Right hindlimb (tissue), 1 donor: Measurements from ENCODE around the gene GSTA1.
"Not testable (repeated sequence)": the region's sequence is repeated elsewhere in the genome, so short reads cannot be mapped to it uniquely, and the experiment has no call there.

Experiments used
- DNase-seq: peaks from one replicate; pipeline ENCODE4 v3.0.0-alpha.2; 2018

GSTA1 gene

GRCh38 chr6:52802806-52803205 lies 810 bp downstream of the GSTA1 start:
- no peak for DNase-seq

GRCh38 chr6:52801188-52801841 lies 2.3 kb downstream of the GSTA1 start:
- DNase-seq, result no peak

- not testable (repeated sequence) for DNase-seq
Measured at GRCh38 chr6:52799272-52799671, 4.3 kb downstream of the GSTA1 start.

- DNase-seq, result not testable (repeated sequence)
Measured at GRCh38 chr6:52794366-52794765, 9.2 kb downstream of the GSTA1 start.

GRCh38 chr6:52790861-52791260 lies 12.8 kb downstream of the GSTA1 start:
- no peak for DNase-seq

- not testable (repeated sequence) for DNase-seq
Measured at GRCh38 chr6:52789658-52790057, 14.0 kb downstream of the GSTA1 start.

GRCh38 chr6:52788478-52788877 lies 15.1 kb downstream of the GSTA1 start:
- no peak for DNase-seq

- DNase-seq, result no peak
Measured at GRCh38 chr6:52787917-52788316, 15.7 kb downstream of the GSTA1 start.

- DNase-seq, result no peak
Measured at GRCh38 chr6:52786249-52786956, 17.2 kb downstream of the GSTA1 start.

- not testable (repeated sequence) for DNase-seq
Measured at GRCh38 chr6:52782696-52783274, 20.8 kb downstream of the GSTA1 start.

- DNase-seq, result not testable (repeated sequence)
Measured at GRCh38 chr6:52782209-52782608, 21.4 kb downstream of the GSTA1 start.

- no peak for DNase-seq
Measured at GRCh38 chr6:52779237-52779636, 24.4 kb downstream of the GSTA1 start.

- not testable (repeated sequence) for DNase-seq
Measured at GRCh38 chr6:52776711-52777351, 26.8 kb downstream of the GSTA1 start.

- DNase-seq, result not testable (repeated sequence)
Measured at GRCh38 chr6:52769399-52769798, 34.2 kb downstream of the GSTA1 start.

- DNase-seq, result not testable (repeated sequence)
Measured at GRCh38 chr6:52767658-52768057, 36.0 kb downstream of the GSTA1 start.

GRCh38 chr6:52763322-52763916 lies 40.2 kb downstream of the GSTA1 start, which contains the start of gene GSTA2:
GSTA2 (minus strand) TSS chr6:52763475; CDS start chr6:52757947, 5,528 bp downstream.
- DNase-seq, result not testable (repeated sequence)

GRCh38 chr6:52761673-52762491 lies 41.7 kb downstream of the GSTA1 start:
- not testable (repeated sequence) for DNase-seq

- DNase-seq, result no peak
Measured at GRCh38 chr6:52760105-52760765, 43.4 kb downstream of the GSTA1 start.

- no peak for DNase-seq
Measured at GRCh38 chr6:52759085-52759484, 44.5 kb downstream of the GSTA1 start.

- DNase-seq, result not testable (repeated sequence)
Measured at GRCh38 chr6:52757651-52758338, 45.8 kb downstream of the GSTA1 start.

- DNase-seq, result no peak
Measured at GRCh38 chr6:52754443-52754842, 49.2 kb downstream of the GSTA1 start.
